KMS-11 (cell line): ENCODE data around the gene CNTN1.

Experiments
- H2AFZ ChIP-seq: fragments of 200-600 bp; sonication (generic); 2 replicates; pipeline ENCODE4 v1.6.1; 2016; ENCODE audit warnings: antibody characterized with exemption, mixed run types, low read depth
- H3K27ac ChIP-seq: fragments of 200-600 bp; sonication (generic); 2 replicates; pipeline ENCODE4 v1.6.1; 2016; ENCODE audit warnings: mild to moderate bottlenecking, mixed run types
- H3K27me3 ChIP-seq: fragments of 200-600 bp; sonication (generic); 2 replicates; pipeline ENCODE4 v1.6.1; 2017; ENCODE audit warnings: mild to moderate bottlenecking, low read depth, mixed run types, moderate library complexity; ENCODE audit not compliant: insufficient read depth
- H3K36me3 ChIP-seq: fragments of 200-600 bp; sonication (generic); 2 replicates; pipeline ENCODE4 v1.6.1; 2017; ENCODE audit warnings: mild to moderate bottlenecking, mixed run types; ENCODE audit not compliant: insufficient read depth
- H3K4me1 ChIP-seq: fragments of 200-600 bp; sonication (generic); 2 replicates; pipeline ENCODE4 v1.6.1; 2016; ENCODE audit warnings: mild to moderate bottlenecking, low read depth, mixed run types; ENCODE audit not compliant: poor library complexity, severe bottlenecking
- H3K4me2 ChIP-seq: fragments of 200-600 bp; sonication (generic); 2 replicates; pipeline ENCODE4 v1.7.0; 2016; ENCODE audit warnings: mild to moderate bottlenecking, mixed run types
- H3K4me3 ChIP-seq: fragments of 200-600 bp; sonication (generic); IDR thresholded peaks from 2 replicates; pipeline ENCODE4 v1.6.1; 2017; ENCODE audit warnings: low read depth, low read length, mixed read lengths; ENCODE audit not compliant: insufficient read depth
- H3K79me2 ChIP-seq: fragments of 200-600 bp; sonication (generic); 2 replicates; pipeline ENCODE4 v1.6.1; 2016; ENCODE audit warnings: low read depth, mixed run types; ENCODE audit not compliant: insufficient read depth
- H3K9ac ChIP-seq: fragments of 200-600 bp; sonication (generic); 2 replicates; pipeline ENCODE4 v1.6.1; 2016; ENCODE audit warnings: mild to moderate bottlenecking, mixed run types
- H4K20me1 ChIP-seq: fragments of 200-600 bp; sonication (generic); 2 replicates; pipeline ENCODE4 v1.6.1; 2016; ENCODE audit warnings: mild to moderate bottlenecking, mixed run types; ENCODE audit not compliant: insufficient read depth
- TF ChIP-seq, protein P1 (sequence below): fragments of 200-600 bp; sonication (generic); conservative IDR thresholded peaks from 2 replicates; pipeline ENCODE4 v1.6.1; 2017; ENCODE audit warnings: low read depth, mild to moderate bottlenecking, antibody characterized with exemption, low read length, moderate library complexity, mixed read lengths

The CNTN1 gene

DNA sequence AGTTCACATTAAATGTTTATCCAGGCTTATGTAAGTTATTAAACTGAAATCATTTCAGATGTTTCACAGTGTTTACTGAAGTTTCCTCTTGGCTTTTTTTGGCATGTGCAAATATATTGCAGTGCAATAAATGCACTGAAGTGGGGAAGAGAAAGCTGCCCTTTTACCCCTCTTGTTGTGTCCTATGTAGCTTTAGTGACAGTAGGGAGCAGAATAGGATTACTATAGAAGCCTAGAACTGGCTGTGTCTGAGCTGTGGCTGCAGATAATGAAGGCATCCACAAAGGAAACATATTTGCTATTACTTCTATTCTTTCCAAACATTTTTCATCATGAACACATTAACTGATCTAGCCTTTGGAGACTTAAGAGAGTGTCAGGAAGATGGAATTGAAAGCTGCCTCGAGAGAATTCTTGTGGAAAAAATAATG lies 24.1 kb upstream of the CNTN1 start:
- Histone ChIP-seq H3K27me3 (no peaks in the 10 kb centered on the region), H3K4me1 (no peaks in the 10 kb centered on the region), H2AFZ (no peak overlapping the region), H3K27ac (no peak overlapping the region), H4K20me1 (no peaks in the 10 kb centered on the region), H3K4me2 (no peak overlapping the region), H3K36me3 (no peaks in the 10 kb centered on the region), H3K9ac (no peak overlapping the region), H3K79me2 (no peaks in the 10 kb centered on the region), H3K4me3 (no peak overlapping the region)
- TF ChIP-seq, protein P1, sequence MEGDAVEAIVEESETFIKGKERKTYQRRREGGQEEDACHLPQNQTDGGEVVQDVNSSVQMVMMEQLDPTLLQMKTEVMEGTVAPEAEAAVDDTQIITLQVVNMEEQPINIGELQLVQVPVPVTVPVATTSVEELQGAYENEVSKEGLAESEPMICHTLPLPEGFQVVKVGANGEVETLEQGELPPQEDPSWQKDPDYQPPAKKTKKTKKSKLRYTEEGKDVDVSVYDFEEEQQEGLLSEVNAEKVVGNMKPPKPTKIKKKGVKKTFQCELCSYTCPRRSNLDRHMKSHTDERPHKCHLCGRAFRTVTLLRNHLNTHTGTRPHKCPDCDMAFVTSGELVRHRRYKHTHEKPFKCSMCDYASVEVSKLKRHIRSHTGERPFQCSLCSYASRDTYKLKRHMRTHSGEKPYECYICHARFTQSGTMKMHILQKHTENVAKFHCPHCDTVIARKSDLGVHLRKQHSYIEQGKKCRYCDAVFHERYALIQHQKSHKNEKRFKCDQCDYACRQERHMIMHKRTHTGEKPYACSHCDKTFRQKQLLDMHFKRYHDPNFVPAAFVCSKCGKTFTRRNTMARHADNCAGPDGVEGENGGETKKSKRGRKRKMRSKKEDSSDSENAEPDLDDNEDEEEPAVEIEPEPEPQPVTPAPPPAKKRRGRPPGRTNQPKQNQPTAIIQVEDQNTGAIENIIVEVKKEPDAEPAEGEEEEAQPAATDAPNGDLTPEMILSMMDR: no peak

DNA sequence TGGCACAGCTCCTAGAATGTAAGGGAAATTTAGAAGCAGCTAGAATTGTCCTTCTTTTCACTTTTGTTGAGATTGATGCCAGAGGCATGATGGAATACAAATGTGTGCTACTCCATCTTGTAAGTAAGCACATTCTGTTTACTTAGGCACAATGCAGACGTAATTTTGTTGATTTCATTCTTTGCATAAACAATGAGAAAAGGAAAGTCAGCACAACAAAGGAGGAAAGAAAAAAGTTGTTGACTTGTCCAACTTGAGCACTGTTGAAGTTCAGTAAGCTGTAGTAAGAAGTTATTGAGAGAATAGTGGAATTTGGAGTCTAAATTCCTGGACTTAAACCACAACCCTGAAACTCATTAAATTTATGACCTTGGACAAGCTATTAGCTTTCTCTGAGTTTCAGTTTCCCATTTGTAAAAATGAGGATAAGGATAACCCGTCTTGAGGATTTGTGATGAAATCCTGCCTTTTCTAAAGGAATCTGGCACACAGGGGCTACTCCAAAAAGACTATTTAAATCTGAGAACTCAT lies 19.4 kb upstream of the CNTN1 start:
- Histone ChIP-seq H3K27ac (no peak overlapping the region), H3K27me3 (no peaks in the 10 kb centered on the region), H3K79me2 (no peaks in the 10 kb centered on the region), H3K9ac (no peak overlapping the region), H3K36me3 (no peaks in the 10 kb centered on the region), H3K4me2 (no peak overlapping the region), H2AFZ (no peak overlapping the region), H4K20me1 (no peaks in the 10 kb centered on the region), H3K4me3 (no peak overlapping the region), H3K4me1 (no peaks in the 10 kb centered on the region)
- TF ChIP-seq, protein P1: no peak

DNA sequence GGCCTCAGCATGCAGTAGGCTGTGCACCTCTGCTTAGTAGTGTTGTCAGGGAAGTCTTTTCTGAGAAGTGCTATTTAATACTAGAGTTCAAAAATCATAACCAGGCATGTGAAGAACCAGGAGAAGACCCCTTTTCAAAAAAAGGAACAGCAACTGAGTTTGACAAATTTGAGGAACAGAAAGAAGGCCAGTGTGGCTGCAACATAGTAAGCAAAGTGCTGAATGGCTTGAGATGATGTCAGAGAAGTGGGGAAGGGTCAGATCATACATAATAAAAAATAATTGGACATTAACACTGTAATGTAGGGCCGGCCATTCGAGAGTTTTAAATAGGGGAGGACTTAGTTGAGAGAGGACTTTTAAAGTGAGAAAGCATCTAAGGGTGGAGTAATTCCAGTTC lies 11.1 kb upstream of the CNTN1 start:
- Histone ChIP-seq H3K9ac (no peak overlapping the region), H3K4me3 (no peak overlapping the region), H3K36me3 (no peaks in the 10 kb centered on the region), H4K20me1 (no peaks in the 10 kb centered on the region), H3K4me2 (no peak overlapping the region), H3K4me1 (no peaks in the 10 kb centered on the region), H3K79me2 (no peaks in the 10 kb centered on the region), H3K27ac (no peak overlapping the region), H3K27me3 (no peaks in the 10 kb centered on the region), H2AFZ (no peak overlapping the region)
- TF ChIP-seq, protein P1: no peak

DNA sequence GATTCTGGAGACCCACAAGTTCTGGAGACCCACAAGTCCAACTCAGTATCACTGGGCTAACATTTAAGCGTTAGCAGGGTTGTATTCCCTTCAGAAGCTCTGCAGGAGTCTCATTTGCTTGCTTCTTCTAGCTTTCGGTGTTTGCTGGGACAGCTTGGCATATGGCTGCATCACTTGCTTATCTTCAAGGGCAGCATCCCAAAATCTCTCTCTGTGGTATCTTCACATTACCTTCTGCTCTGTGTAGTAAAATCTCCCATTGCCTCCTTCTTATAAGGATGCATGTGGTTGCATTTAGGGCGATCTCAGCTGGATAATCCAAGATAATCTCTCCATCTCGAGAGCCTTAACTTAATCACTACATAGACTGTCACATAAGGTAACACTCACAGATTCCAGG lies 7.3 kb upstream of the CNTN1 start:
- no peaks in the 10 kb centered on the region for H3K79me2 ChIP-seq
- H3K4me2 ChIP-seq: no peak overlapping the region
- TF ChIP-seq, protein P1: no peak

More for the DNA sequence above, 7.3 kb upstream of the CNTN1 start:
- no peak overlapping the region for H3K4me3 ChIP-seq
- no peaks in the 10 kb centered on the region for H3K27me3 ChIP-seq
- no peaks in the 10 kb centered on the region for H3K36me3 ChIP-seq
- H2AFZ ChIP-seq: no peak overlapping the region
- no peak overlapping the region for H3K27ac ChIP-seq
- H4K20me1 ChIP-seq: no peaks in the 10 kb centered on the region
- H3K9ac ChIP-seq: no peak overlapping the region
- no peaks in the 10 kb centered on the region for H3K4me1 ChIP-seq
